Keratinocyte (primary cell): ENCODE results near the gene TEAD3. TPM values are rescaled to one million over a fixed set of nuclear protein-coding genes. Genes with fewer than 3 reads are reported as not detected.
"Not testable (repeated sequence)": the region's sequence is repeated elsewhere in the genome, so short reads cannot be mapped to it uniquely, and the experiment has no call there.

Experiments
- DNase-seq: peaks from one replicate; pipeline ENCODE4 v3.0.0-alpha.2; 2011; ENCODE audit warnings: low read depth, missing footprints, low spot score
- FAIRE-seq: peaks from 2 replicates; lab custom pipeline; 2011; peaks lifted over from hg19 to GRCh38; lab: Jason Lieb, UNC
- H2AFZ ChIP-seq: 2 replicates; pipeline ENCODE4 v1.6.0; 2012; ENCODE audit warnings: low read length, control low read depth, inconsistent platforms; ENCODE audit not compliant: control insufficient read depth
- H3K27ac ChIP-seq: 2 replicates; pipeline ENCODE4 v1.5.1; 2011; ENCODE audit warnings: low read length; ENCODE audit not compliant: control insufficient read depth, insufficient read depth
- H3K27me3 ChIP-seq: 3 replicates; pipeline ENCODE4 v1.6.0; 2011; ENCODE audit warnings: low read length; ENCODE audit not compliant: control insufficient read depth, insufficient read depth; ENCODE audit errors: extremely low read depth
- H3K36me3 ChIP-seq, 2 experiments: 2 replicates in 1 of 2; 3 replicates in 1 of 2; pipeline ENCODE4 v1.5.1; 2011; ENCODE audit warnings: low read length in 2 of 2, mild to moderate bottlenecking in 1 of 2; ENCODE audit not compliant: control insufficient read depth in 2 of 2, insufficient read depth in 2 of 2; ENCODE audit errors: extremely low read depth in 1 of 2
- H3K4me1 ChIP-seq: 3 replicates; pipeline ENCODE4 v1.5.1; 2011; ENCODE audit warnings: low read length; ENCODE audit not compliant: control insufficient read depth, insufficient read depth; ENCODE audit errors: extremely low read depth
- H3K4me2 ChIP-seq: 3 replicates; pipeline ENCODE4 v1.6.0; 2011; ENCODE audit warnings: low read depth, low read length; ENCODE audit not compliant: control insufficient read depth, insufficient read depth; ENCODE audit errors: extremely low read depth
- H3K4me3 ChIP-seq, 3 experiments: fragments of 200-600 bp in 1 of 3; sonication (generic) in 1 of 3; 2 replicates in 2 of 3; 3 replicates in 1 of 3; pipeline ENCODE4 v1.5.1; 2011 to 2016; ENCODE audit warnings: low read length in 3 of 3, mild to moderate bottlenecking in 3 of 3, control low read depth in 2 of 3, inconsistent platforms in 1 of 3, low read depth in 1 of 3, mixed read lengths in 1 of 3, mixed run types in 1 of 3, moderate library complexity in 1 of 3; ENCODE audit not compliant: control insufficient read depth in 2 of 3, insufficient read depth in 2 of 3; ENCODE audit errors: extremely low read depth in 1 of 3
- H3K79me2 ChIP-seq: 2 replicates; pipeline ENCODE4 v1.6.0; 2012; ENCODE audit warnings: low read length; ENCODE audit not compliant: control insufficient read depth, insufficient read depth
- H3K9ac ChIP-seq: 3 replicates; pipeline ENCODE4 v1.6.0; 2011; ENCODE audit warnings: low read length; ENCODE audit not compliant: control insufficient read depth, insufficient read depth; ENCODE audit errors: extremely low read depth
- H3K9me1 ChIP-seq: 3 replicates; pipeline ENCODE4 v1.6.0; 2011; ENCODE audit warnings: low read length; ENCODE audit not compliant: control insufficient read depth, insufficient read depth; ENCODE audit errors: extremely low read depth
- H3K9me3 ChIP-seq: 2 replicates; pipeline ENCODE4 v1.5.1; 2012; ENCODE audit warnings: low read depth, low read length; ENCODE audit not compliant: control insufficient read depth
- H4K20me1 ChIP-seq: 3 replicates; pipeline ENCODE4 v1.6.0; 2011; ENCODE audit warnings: low read length; ENCODE audit not compliant: control insufficient read depth, insufficient read depth; ENCODE audit errors: extremely low read depth
- EZH2 ChIP-seq: IDR thresholded peaks from one replicate; pipeline ENCODE4 v1.6.1; 2012; ENCODE audit warnings: inconsistent platforms, mild to moderate bottlenecking, low read length, moderate library complexity
- dilution Hi-C: fragments of 300-500 bp; cut with MboI; formaldehyde crosslinking; loops from one replicate; pipeline ENCODE4 v1.7.0; 2020; ENCODE audit warnings: low sequenced_read_pairs; ENCODE audit not compliant: extremely low pct_ligation_motif_present
- polyA plus RNA-seq, 5 experiments: library from polyadenylated mRNA; depleted of rRNA in 3 of 5; stranded (reverse) in 3 of 5; stranded (forward) in 1 of 5; unstranded in 1 of 5; fragments of >200 nt; gene quantifications; 1 replicate in 1 of 5; 2 replicates in 3 of 5; 3 replicates in 1 of 5; pipeline versions ENCODE4 v1.2.1 to v1.2.3, GENCODE V29; 2011 to 2012; ENCODE audit warnings: missing spikeins in 2 of 5, low read depth in 1 of 5, low replicate concordance in 1 of 5
- TF ChIP-seq, protein P1 (sequence below), 3 experiments: IDR thresholded peaks in 1 of 3; conservative IDR thresholded peaks in 1 of 3; optimal IDR thresholded peaks in 1 of 3; 2 replicates in 2 of 3; 3 replicates in 1 of 3; pipeline versions ENCODE3 to v1.5.1; 2011; ENCODE audit warnings: low read length in 3 of 3, mild to moderate bottlenecking in 3 of 3, moderate library complexity in 2 of 3, control low read depth in 1 of 3, inconsistent platforms in 1 of 3; ENCODE audit not compliant: insufficient read depth in 2 of 3; ENCODE audit errors: extremely low read depth in 1 of 3

Gene TEAD3
- polyA plus RNA-seq, 1 donor (not counting 4 experiments of a cell fraction or from before 2014, with no cell fraction given), result 5.7 TPM

DNA sequence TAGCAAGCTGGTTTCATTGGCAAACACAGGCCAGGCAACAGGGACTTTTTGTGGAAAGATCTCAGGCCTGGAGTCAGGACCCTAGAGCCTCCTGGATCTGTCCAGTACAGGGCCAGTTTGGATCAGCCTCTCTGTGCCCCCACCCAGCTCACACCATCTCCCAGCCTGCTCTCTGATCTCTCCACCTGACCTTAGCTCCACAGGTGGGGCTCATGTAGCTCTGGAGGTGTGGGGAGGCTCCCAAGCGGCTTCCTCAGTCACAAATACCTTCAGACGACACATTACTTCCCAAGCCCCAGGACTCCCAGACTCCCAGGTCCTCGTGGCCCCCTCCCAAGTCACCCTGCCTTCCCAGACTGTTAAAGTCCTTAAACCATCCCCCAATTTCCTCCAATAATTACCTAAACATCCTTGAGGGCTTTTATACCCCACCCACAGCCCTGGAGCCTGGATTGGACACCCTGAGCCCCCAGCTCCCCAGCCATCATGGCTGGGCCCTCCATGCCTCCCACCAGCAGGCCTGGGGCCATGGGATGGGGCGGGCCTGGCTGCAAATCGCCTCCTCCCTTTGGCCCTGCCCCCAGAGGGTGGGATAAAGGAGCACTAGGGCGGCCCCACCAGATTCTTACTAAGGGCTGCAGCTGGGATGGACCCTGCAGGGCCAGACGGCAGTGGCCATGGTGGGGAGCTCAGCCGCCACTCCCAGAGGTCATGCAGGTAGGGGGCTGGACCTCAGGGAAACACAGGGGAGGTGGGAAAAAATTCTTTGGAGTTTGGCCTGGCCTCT is 60.6 kb downstream of the TEAD3 start:
- TF ChIP-seq, protein P1, sequence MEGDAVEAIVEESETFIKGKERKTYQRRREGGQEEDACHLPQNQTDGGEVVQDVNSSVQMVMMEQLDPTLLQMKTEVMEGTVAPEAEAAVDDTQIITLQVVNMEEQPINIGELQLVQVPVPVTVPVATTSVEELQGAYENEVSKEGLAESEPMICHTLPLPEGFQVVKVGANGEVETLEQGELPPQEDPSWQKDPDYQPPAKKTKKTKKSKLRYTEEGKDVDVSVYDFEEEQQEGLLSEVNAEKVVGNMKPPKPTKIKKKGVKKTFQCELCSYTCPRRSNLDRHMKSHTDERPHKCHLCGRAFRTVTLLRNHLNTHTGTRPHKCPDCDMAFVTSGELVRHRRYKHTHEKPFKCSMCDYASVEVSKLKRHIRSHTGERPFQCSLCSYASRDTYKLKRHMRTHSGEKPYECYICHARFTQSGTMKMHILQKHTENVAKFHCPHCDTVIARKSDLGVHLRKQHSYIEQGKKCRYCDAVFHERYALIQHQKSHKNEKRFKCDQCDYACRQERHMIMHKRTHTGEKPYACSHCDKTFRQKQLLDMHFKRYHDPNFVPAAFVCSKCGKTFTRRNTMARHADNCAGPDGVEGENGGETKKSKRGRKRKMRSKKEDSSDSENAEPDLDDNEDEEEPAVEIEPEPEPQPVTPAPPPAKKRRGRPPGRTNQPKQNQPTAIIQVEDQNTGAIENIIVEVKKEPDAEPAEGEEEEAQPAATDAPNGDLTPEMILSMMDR (optimal IDR thresholded peaks at IDR 0.05 in 1 of 3, IDR thresholded peaks at IDR 0.05 in 1 of 3, conservative IDR thresholded peaks at IDR 0.05 in 1 of 3; ENCODE audit: extremely low read depth in 1 of 3, insufficient read depth in 2 of 3, low read length in 3 of 3), result no peak
- TF ChIP-seq EZH2, result no peak
- H3K4me3 ChIP-seq, result no peak overlapping the region
- H2AFZ ChIP-seq, result no peak overlapping the region
- H3K9ac ChIP-seq, result no peak overlapping the region
- H3K79me2 ChIP-seq, result no peaks in the 10 kb centered on the region
- no peaks in the 10 kb centered on the region for H3K9me1 ChIP-seq
- H3K4me1 ChIP-seq, result no peaks in the 10 kb centered on the region
- DNase-seq, result no peak
- H4K20me1 ChIP-seq, result no peaks in the 10 kb centered on the region
- no peaks in the 10 kb centered on the region for H3K36me3 ChIP-seq
- dilution Hi-C loops, result no loop called here
- no peaks in the 10 kb centered on the region for H3K9me3 ChIP-seq
- H3K27ac ChIP-seq, result no peak overlapping the region
- FAIRE-seq, result no peak
- H3K4me2 ChIP-seq, result no peak overlapping the region
- no peaks in the 10 kb centered on the region for H3K27me3 ChIP-seq

DNA sequence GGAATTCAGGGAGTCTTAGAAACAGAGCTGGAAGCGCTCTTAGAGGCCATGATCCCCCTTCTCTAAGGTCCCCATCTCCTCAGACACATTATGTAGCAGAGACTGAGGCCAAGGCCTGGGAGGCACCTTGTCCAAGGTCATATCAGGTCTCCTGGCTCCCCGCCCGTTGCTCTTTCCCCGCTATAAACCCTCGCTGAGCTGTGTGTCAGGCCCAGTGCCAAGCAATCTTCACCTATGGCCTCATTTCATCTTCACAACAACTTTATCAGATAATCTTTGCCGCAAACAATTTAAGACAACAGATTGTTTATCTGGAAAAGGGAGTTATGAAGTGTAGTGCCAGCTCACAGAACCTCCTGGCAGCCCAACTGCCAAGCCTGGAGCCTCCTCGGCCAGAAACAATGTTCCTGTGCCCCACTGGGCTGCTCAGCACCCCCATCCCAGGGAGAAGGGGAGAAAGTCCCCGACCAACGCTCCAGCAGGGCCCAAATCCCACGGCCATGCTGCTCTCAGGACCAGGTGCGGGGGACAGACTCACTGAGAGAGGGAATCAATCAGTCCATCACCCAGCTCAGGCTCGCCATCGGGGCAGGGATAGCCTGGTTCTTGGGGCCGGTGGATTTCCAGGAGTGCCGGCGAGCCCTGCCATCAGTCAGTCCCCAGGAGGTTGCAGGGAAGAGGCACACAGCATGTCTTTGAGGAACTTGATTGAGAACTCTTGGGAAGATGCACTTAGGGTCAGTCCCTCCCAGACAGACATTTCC is 61.6 kb downstream of the TEAD3 start:
- Histone ChIP-seq H3K79me2 (no peaks in the 10 kb centered on the region), H2AFZ (no peak overlapping the region), H3K4me2 (no peak overlapping the region), H3K27ac (no peak overlapping the region), H3K4me1 (no peaks in the 10 kb centered on the region), H3K36me3 (no peaks in the 10 kb centered on the region), H4K20me1 (no peaks in the 10 kb centered on the region), H3K9me1 (no peaks in the 10 kb centered on the region), H3K4me3 (no peak overlapping the region), H3K9ac (no peak overlapping the region), H3K9me3 (no peaks in the 10 kb centered on the region), H3K27me3 (no peaks in the 10 kb centered on the region)
- dilution Hi-C loops, result no loop called here
- DNase-seq (no peak), FAIRE-seq (no peak)
- TF ChIP-seq EZH2, result no peak
- TF ChIP-seq, protein P1 (optimal IDR thresholded peaks at IDR 0.05 in 1 of 3, IDR thresholded peaks at IDR 0.05 in 1 of 3, conservative IDR thresholded peaks at IDR 0.05 in 1 of 3; ENCODE audit: extremely low read depth in 1 of 3, insufficient read depth in 2 of 3, low read length in 3 of 3), result no peak

DNA sequence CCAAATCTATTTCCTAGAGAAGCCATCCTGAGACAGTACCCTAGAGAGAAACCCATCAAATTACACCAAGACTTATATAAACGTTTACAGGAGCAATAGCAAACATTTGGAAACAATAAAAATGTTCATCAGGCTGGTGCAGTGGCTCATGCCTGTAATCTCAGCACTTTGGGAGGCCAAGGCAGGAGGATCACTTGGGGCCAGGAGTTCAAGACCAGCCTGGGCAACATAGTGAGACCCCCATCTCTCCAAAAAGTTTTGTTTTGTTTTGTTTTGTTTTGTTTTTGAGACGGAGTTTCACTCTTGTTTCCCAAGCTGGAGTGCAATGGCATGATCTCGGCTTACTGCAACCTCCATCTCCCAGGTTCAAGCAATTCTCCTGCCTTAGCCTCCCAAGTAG is 64.2 kb downstream of the TEAD3 start:
- DNase-seq, H3K36me3 ChIP-seq, H3K27ac ChIP-seq, H3K4me3 ChIP-seq, H3K4me2 ChIP-seq, H3K4me1 ChIP-seq, H3K27me3 ChIP-seq, H4K20me1 ChIP-seq, FAIRE-seq, H3K79me2 ChIP-seq, dilution Hi-C loops, H2AFZ ChIP-seq, H3K9me1 ChIP-seq, H3K9ac ChIP-seq: not testable (repeated sequence)
- peaks cover 15% of the 10 kb centered on the region for H3K9me3 ChIP-seq
